IPS-NIHi7 (cell line): ENCODE measurements around the gene HOXB4.

Experiments used
- DNase-seq: peaks from one replicate; pipeline ENCODE4 v3.0.0; 2012; ENCODE audit warnings: mixed read lengths; ENCODE audit errors: extremely low spot score

The HOXB4 gene

GRCh38 chr17:48615047-48615962 lies 37.2 kb upstream of the HOXB4 start, which contains the start of gene HOXB8:
TSS of gene HOXB8 (minus strand) at chr17:48615292. CDS start at chr17:48614704, 588 bp downstream.
- no peak for DNase-seq

DNA sequence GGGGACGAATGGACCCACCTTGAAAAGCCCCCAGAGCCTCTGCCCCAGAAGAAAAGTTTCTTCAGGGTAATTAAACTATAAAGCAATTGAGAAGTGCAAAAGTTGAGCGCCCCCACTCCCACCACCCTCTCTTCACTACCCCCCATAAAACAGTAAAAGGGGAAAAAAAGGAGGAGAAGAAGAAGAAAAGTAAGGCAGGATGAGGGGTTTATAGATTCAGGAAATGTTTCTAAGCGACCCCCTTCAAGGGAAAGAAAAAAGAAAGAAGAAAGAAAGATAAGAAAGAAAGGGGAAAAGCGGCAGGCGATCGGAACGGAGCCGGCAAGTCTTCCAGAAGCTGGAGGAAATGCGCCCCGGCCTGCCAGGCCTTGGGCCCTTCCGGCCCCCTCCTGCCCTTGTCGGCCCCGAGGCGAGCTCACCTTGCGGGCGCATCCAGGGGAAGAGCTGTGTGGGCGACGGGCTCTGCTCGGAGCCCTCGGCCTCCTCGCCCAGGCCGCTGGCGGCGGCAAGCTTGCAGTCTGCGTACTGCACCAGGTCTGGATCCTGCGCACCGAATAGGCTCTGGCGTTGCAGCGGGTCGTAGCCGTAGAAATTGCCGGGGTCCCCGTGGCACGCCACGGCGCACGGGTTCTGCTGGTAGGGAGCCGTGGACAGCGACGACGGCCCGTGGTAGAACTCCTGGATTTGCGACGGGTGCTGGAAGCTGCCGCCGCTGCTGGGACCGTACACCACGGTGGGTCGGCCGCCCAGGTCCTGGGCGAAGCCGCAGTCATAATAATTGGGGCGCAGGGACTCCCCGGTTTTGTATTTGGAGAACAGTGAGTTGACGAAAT lies 35.9 kb upstream of the HOXB4 start:
- no peak for DNase-seq

DNA sequence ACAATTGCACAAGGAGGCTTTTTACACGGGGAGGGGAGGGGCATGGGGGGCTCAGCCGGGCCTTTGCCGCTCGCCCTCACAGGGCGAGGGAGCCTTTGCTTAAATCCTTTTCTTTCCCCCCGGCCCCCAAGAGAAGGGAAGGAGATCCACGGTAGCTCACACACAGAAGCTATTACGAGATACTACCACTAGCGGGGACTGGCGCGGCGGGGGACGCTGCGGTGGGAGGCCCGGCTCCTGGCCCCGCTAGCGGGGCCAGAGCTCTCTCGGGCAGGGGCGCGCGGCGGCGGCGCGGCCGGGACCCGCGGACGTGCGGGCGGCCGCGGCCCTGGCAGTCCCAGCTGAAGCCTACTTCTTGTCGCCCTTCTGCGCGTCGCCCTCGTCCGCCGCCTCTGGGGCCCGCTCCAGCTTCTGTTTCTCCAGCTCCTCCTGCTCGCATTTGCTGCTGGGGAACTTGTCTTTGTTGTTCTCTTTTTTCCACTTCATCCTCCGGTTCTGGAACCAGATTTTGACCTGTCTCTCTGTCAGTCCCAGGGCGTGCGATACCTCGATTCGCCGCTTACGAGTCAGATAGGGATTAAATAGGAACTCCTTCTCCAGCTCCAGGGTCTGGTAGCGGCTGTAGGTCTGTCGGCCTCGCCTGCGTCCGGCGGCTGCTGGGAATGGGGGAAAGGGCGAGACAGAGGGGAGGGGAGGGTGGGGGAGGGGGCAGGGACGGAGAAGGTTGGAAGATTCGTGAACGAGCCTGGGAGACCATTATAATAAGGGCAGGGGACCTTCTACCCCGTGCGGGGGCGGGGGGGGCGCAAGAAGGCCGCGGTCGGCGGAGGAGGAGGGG lies 34.9 kb upstream of the HOXB4 start:
- no peak for DNase-seq

- no peak for DNase-seq
These were observed 34.3 kb upstream of the HOXB4 start for GRCh38 chr17:48612456-48612853.

DNA sequence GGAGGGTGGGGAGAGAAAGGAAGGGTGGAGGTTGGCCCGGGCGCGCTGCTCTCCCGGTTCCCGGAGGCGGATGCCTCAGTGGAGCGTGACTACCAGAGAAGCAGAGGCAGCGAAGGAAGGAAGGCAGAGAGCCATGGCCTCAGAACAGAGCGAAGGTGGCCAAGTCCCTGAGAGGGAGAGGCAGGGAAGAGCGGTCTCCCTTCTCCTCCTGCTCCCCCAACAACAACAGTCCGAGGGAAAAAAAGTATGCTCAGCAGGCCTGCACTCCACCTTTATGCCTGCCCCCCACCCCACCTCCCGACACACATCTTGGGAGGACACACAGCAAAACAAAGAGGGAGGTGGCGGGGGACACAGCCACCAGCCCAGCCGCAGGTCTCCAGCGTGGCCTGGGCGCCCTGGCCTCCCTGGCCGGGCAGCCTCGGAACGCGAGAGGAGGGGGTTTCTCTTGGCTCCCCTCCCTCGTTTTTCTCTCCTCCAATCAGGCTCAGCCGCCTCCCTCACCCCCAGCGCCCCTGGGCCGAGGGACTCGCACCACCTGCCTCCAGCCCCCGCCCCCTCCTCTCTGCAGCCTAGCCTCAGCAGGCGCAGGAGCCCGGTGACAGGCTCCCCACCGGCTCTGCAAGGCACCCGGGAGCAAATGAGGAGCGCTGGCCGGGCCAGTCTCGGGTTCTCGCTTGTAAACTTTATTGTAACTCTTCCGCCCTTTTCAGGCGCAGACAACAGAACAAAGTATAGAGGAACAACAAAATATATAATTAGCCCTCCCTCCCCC lies 33.7 kb upstream of the HOXB4 start:
- no peak for DNase-seq

- DNase-seq: no peak
These were observed 33.1 kb upstream of the HOXB4 start for GRCh38 chr17:48611213-48611612.

- no peak for DNase-seq
These were observed 32.4 kb upstream of the HOXB4 start, which contains the start of gene HOXB7 for GRCh38 chr17:48610282-48611211. TSS of gene HOXB7 (minus strand) at chr17:48611017. CDS start at chr17:48610918, 99 bp downstream.

GRCh38 chr17:48609759-48610281 lies 31.7 kb upstream of the HOXB4 start:
- DNase-seq: no peak

GRCh38 chr17:48609033-48609432 lies 30.9 kb upstream of the HOXB4 start:
- DNase-seq: no peak

- no peak for DNase-seq
These were observed 30.3 kb upstream of the HOXB4 start for GRCh38 chr17:48608494-48608834.

GRCh38 chr17:48606892-48607614 lies 28.9 kb upstream of the HOXB4 start:
- no peak for DNase-seq

GRCh38 chr17:48605991-48606891 lies 28.1 kb upstream of the HOXB4 start:
- DNase-seq: no peak

- DNase-seq: no peak
These were observed 27.3 kb upstream of the HOXB4 start for GRCh38 chr17:48605409-48605919.

GRCh38 chr17:48604770-48605329 lies 26.7 kb upstream of the HOXB4 start, which contains the start of gene HOXB6:
TSS of gene HOXB6 (minus strand) at chr17:48604986. CDS start at chr17:48598150, 6,836 bp downstream.
- DNase-seq: no peak

GRCh38 chr17:48603959-48604769 lies 26.0 kb upstream of the HOXB4 start:
- DNase-seq: no peak
